IPS-NIHi11 (cell line): ENCODE measurements around the gene POLDIP2.
A peak's percentile ranks its signal among the peaks of the same experiment; 100 is the strongest.

Experiments
- DNase-seq: peaks from one replicate; pipeline ENCODE4 v3.0.0; 2012; ENCODE audit warnings: mixed read lengths, low spot score

POLDIP2 gene

GRCh38 chr17:28357061-28357900, at the start of gene POLDIP2:
Gene POLDIP2 (minus strand): TSS chr17:28357527. CDS start chr17:28357448, 79 bp downstream.
- peak; percentile 99 for DNase-seq

GRCh38 chr17:28406473-28406814, 49.1 kb upstream of the POLDIP2 start:
- DNase-seq, result peak; percentile 41

- DNase-seq, result peak; percentile 79
Observed at GRCh38 chr17:28405632-28406472, 48.5 kb upstream of the POLDIP2 start, which contains the start of gene SLC46A1. Gene SLC46A1 (minus strand): TSS chr17:28406212. CDS start chr17:28406114, 98 bp downstream.

GRCh38 chr17:28404812-28405570, 47.7 kb upstream of the POLDIP2 start:
- DNase-seq, result no peak

GRCh38 chr17:28404461-28404811, 47.1 kb upstream of the POLDIP2 start:
- DNase-seq, result no peak

- DNase-seq, result no peak
Observed at GRCh38 chr17:28404007-28404406, 46.7 kb upstream of the POLDIP2 start.

- no peak for DNase-seq
Observed at GRCh38 chr17:28402844-28403243, 45.5 kb upstream of the POLDIP2 start.

- peak; percentile 29 for DNase-seq
Observed at GRCh38 chr17:28402224-28402630, 44.9 kb upstream of the POLDIP2 start.

- DNase-seq, result no peak
Observed at GRCh38 chr17:28399808-28400207, 42.5 kb upstream of the POLDIP2 start.

- DNase-seq, result no peak
Observed at GRCh38 chr17:28398280-28398981, 41.1 kb upstream of the POLDIP2 start.

- DNase-seq, result no peak
Observed at GRCh38 chr17:28397687-28398279, 40.5 kb upstream of the POLDIP2 start.

- DNase-seq, result no peak
Observed at GRCh38 chr17:28397275-28397674, 39.9 kb upstream of the POLDIP2 start.

GRCh38 chr17:28396635-28397239, 39.4 kb upstream of the POLDIP2 start:
- no peak for DNase-seq

GRCh38 chr17:28395968-28396367, 38.6 kb upstream of the POLDIP2 start:
- no peak for DNase-seq

- no peak for DNase-seq
Observed at GRCh38 chr17:28395426-28395825, 38.1 kb upstream of the POLDIP2 start.

GRCh38 chr17:28394337-28395116, 37.2 kb upstream of the POLDIP2 start:
- no peak for DNase-seq

- no peak for DNase-seq
Observed at GRCh38 chr17:28392491-28392890, 35.2 kb upstream of the POLDIP2 start.

- no peak for DNase-seq
Observed at GRCh38 chr17:28391401-28391800, 34.1 kb upstream of the POLDIP2 start.

- no peak for DNase-seq
Observed at GRCh38 chr17:28390984-28391383, 33.7 kb upstream of the POLDIP2 start.

- DNase-seq, result no peak
Observed at GRCh38 chr17:28390563-28390962, 33.2 kb upstream of the POLDIP2 start.
